ENCODE data around the gene LTBP2.

DNA sequence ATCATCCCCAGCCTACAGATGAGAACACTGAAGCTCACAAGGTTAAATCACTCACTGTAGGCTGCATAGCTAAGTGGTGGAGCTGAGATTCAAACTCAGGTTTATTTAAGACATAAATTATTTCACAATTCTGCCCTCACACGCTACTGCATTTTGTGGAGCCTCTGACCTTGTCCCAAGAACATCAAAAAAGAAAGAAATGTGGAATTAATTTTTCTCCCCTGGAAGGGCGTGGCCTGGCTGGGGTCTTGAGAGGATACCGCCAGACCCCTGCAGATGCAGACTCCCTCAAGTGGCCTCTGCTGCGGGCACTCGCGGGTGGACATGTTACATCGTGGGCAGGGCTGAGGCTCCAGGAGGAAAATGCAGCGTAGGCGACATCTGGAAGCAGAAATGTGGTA, 40.6 kb downstream of the LTBP2 start:
- TF ChIP-seq, protein P1, sequence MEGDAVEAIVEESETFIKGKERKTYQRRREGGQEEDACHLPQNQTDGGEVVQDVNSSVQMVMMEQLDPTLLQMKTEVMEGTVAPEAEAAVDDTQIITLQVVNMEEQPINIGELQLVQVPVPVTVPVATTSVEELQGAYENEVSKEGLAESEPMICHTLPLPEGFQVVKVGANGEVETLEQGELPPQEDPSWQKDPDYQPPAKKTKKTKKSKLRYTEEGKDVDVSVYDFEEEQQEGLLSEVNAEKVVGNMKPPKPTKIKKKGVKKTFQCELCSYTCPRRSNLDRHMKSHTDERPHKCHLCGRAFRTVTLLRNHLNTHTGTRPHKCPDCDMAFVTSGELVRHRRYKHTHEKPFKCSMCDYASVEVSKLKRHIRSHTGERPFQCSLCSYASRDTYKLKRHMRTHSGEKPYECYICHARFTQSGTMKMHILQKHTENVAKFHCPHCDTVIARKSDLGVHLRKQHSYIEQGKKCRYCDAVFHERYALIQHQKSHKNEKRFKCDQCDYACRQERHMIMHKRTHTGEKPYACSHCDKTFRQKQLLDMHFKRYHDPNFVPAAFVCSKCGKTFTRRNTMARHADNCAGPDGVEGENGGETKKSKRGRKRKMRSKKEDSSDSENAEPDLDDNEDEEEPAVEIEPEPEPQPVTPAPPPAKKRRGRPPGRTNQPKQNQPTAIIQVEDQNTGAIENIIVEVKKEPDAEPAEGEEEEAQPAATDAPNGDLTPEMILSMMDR (IDR thresholded peaks at IDR 0.05): no peak
- TF ChIP-seq POLR2AphosphoS5 (IDR thresholded peaks at IDR 0.05): no peak

All from stomach (tissue), 4 donors.